Activated CD4-positive, alpha-beta T cell treated with anti-CD3 and anti-CD28 coated beads for 4 hours (primary cell): ENCODE data around the gene CD46.

ENCODE experiments used
- DNase-seq, 2 donors: peaks; one replicate each; pipeline ENCODE4 v3.0.0-alpha.2; 2020

Gene CD46

GRCh38 chr1:207832796-207833195 is 80.9 kb downstream of the CD46 start:
- no peak for DNase-seq

GRCh38 chr1:207833381-207833780 is 81.5 kb downstream of the CD46 start:
- DNase-seq = no peak

GRCh38 chr1:207833956-207834660 is 82.3 kb downstream of the CD46 start:
- DNase-seq = no peak

- no peak for DNase-seq
These were observed 84.1 kb downstream of the CD46 start for GRCh38 chr1:207835958-207836357.

- DNase-seq = no peak
These were observed 84.9 kb downstream of the CD46 start for GRCh38 chr1:207836591-207837347.

GRCh38 chr1:207837673-207838072 is 85.8 kb downstream of the CD46 start:
- no peak for DNase-seq

- no peak for DNase-seq
These were observed 86.6 kb downstream of the CD46 start for GRCh38 chr1:207838156-207839082.

- DNase-seq = no peak
These were observed 87.2 kb downstream of the CD46 start for GRCh38 chr1:207839083-207839413.

- DNase-seq = no peak
These were observed 88.5 kb downstream of the CD46 start for GRCh38 chr1:207840380-207840779.

- no peak for DNase-seq
These were observed 89.4 kb downstream of the CD46 start for GRCh38 chr1:207841293-207841692.

GRCh38 chr1:207841901-207842300 is 90.0 kb downstream of the CD46 start:
- DNase-seq = no peak

GRCh38 chr1:207842506-207842905 is 90.7 kb downstream of the CD46 start:
- no peak for DNase-seq

- no peak for DNase-seq
These were observed 92.5 kb downstream of the CD46 start for GRCh38 chr1:207844371-207844770.
